ENCODE results near the gene SLC7A9. TPM values are rescaled to one million over a fixed set of nuclear protein-coding genes. Genes with fewer than 3 reads are reported as not detected.

SLC7A9 gene
- total RNA-seq, 1 donor from 2014 or later: 1.0 TPM

- Histone ChIP-seq H3K27me3 (ENCODE audit: control insufficient read depth in 3 of 3, insufficient read depth in 3 of 3, low read length in 3 of 3) (no peaks in the 10 kb centered on the region), H3K4me3 (ENCODE audit: low read length in 3 of 3) (no peak overlapping the region), H3K4me1 (ENCODE audit: control insufficient read depth in 3 of 3, insufficient read depth in 3 of 3, low read length in 3 of 3) (no peaks in the 10 kb centered on the region), H3K9me3 (ENCODE audit: control insufficient read depth in 3 of 3, low read length in 3 of 3) (peaks cover 0 to 5% (median 0%) of the 10 kb centered on the region in 3 donors), H3K36me3 (ENCODE audit: control insufficient read depth in 3 of 3, insufficient read depth in 3 of 3, low read length in 3 of 3) (peaks cover 7 to 22% (median 19%) of the 10 kb centered on the region in 3 donors), H3K9ac (ENCODE audit: low read depth in 1 of 3, low read length in 3 of 3) (no peak overlapping the region), H3K27ac (ENCODE audit: low read depth, low read length) (no peak overlapping the region)
These were observed 39.1 kb upstream of the SLC7A9 start for GRCh38 chr19:32908641-32909190.

GRCh38 chr19:32902448-32902847 is 32.9 kb upstream of the SLC7A9 start:
- peaks cover 0 to 5% (median 0%) of the 10 kb centered on the region in 3 donors for H3K9me3 ChIP-seq (ENCODE audit: control insufficient read depth in 3 of 3, low read length in 3 of 3)
- no peaks in the 10 kb centered on the region for H3K27me3 ChIP-seq (ENCODE audit: control insufficient read depth in 3 of 3, insufficient read depth in 3 of 3, low read length in 3 of 3)
- no peak overlapping the region for H3K4me3 ChIP-seq (ENCODE audit: low read length in 3 of 3)
- H3K36me3 ChIP-seq (ENCODE audit: control insufficient read depth in 3 of 3, insufficient read depth in 3 of 3, low read length in 3 of 3): peaks cover 11 to 38% (median 17%) of the 10 kb centered on the region in 3 donors
- H3K9ac ChIP-seq (ENCODE audit: low read depth in 1 of 3, low read length in 3 of 3): no peak overlapping the region
- H3K27ac ChIP-seq (ENCODE audit: low read depth, low read length): no peak overlapping the region
- H3K4me1 ChIP-seq (ENCODE audit: control insufficient read depth in 3 of 3, insufficient read depth in 3 of 3, low read length in 3 of 3): no peaks in the 10 kb centered on the region

GRCh38 chr19:32901504-32902161 is 32.1 kb upstream of the SLC7A9 start:
- H3K36me3 ChIP-seq (ENCODE audit: control insufficient read depth in 3 of 3, insufficient read depth in 3 of 3, low read length in 3 of 3): peaks cover 9 to 37% (median 17%) of the 10 kb centered on the region in 3 donors
- H3K27me3 ChIP-seq (ENCODE audit: control insufficient read depth in 3 of 3, insufficient read depth in 3 of 3, low read length in 3 of 3): no peaks in the 10 kb centered on the region
- H3K4me1 ChIP-seq (ENCODE audit: control insufficient read depth in 3 of 3, insufficient read depth in 3 of 3, low read length in 3 of 3): no peaks in the 10 kb centered on the region
- no peak overlapping the region for H3K9ac ChIP-seq (ENCODE audit: low read depth in 1 of 3, low read length in 3 of 3)
- H3K9me3 ChIP-seq (ENCODE audit: control insufficient read depth in 3 of 3, low read length in 3 of 3): peaks cover 0 to 5% (median 0%) of the 10 kb centered on the region in 3 donors
- H3K27ac ChIP-seq (ENCODE audit: low read depth, low read length): no peak overlapping the region
- no peak overlapping the region for H3K4me3 ChIP-seq (ENCODE audit: low read length in 3 of 3)

DNA sequence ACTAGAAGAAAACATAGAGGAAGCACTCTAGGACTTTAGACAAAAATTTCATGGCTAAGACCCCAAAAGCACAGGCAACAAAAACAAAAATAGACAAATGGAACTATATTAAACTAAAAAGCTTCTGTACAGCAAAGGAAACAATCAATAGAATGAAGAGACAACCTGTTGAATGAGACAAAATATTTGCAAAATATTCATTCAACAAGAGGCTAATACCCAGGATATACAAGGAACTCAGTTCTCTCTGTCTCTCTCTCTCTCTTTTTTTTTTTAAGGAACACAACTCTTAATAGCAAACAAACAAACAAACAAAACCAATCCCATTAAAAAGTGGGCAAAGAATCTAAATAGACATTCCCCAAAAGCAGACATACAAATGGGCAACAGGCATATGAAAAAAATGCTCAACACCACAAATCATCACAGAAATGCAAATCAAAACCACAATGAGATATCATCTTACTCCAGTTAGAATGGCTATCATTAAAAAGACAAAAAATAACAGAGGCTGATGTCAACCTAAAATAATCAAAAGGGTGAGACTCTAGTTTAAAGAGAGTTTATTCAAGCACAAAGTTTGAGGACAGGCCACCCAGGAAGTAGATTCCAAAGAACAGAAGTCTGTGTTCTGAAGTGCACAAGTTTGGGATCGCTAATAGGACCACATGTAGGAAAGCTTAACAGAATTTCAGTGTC is 27.1 kb upstream of the SLC7A9 start:
- no peak overlapping the region for H3K9ac ChIP-seq (ENCODE audit: low read depth in 1 of 3, low read length in 3 of 3)
- peaks cover 0 to 5% (median 0%) of the 10 kb centered on the region in 3 donors for H3K9me3 ChIP-seq (ENCODE audit: control insufficient read depth in 3 of 3, low read length in 3 of 3)
- H3K27ac ChIP-seq (ENCODE audit: low read depth, low read length): no peak overlapping the region
- H3K4me3 ChIP-seq (ENCODE audit: low read length in 3 of 3): no peak overlapping the region
- peaks cover 15 to 28% (median 24%) of the 10 kb centered on the region in 3 donors for H3K36me3 ChIP-seq (ENCODE audit: control insufficient read depth in 3 of 3, insufficient read depth in 3 of 3, low read length in 3 of 3)
- H3K4me1 ChIP-seq (ENCODE audit: control insufficient read depth in 3 of 3, insufficient read depth in 3 of 3, low read length in 3 of 3): no peaks in the 10 kb centered on the region
- no peaks in the 10 kb centered on the region for H3K27me3 ChIP-seq (ENCODE audit: control insufficient read depth in 3 of 3, insufficient read depth in 3 of 3, low read length in 3 of 3)

DNA sequence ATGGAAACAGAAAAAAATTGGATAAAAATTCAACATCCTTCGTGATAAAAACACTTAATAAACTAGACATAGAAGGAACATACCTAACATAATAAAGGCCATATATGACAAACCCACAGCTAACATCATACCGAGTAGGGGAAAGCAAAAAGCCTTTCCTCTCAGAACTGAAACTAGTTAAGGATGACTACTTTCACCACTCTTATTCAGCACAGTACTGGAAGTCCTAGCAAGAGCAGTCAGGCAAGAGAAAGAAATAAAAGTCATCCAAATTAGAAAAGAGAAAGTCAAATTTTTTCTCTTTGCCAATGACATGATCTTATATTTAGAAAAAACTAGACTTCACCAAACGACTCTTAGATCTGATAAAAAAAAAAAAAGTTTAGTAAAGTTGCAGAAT is 25.8 kb upstream of the SLC7A9 start:
- Histone ChIP-seq H3K9me3 (ENCODE audit: control insufficient read depth in 3 of 3, low read length in 3 of 3) (peaks cover 0 to 5% (median 0%) of the 10 kb centered on the region in 3 donors), H3K36me3 (ENCODE audit: control insufficient read depth in 3 of 3, insufficient read depth in 3 of 3, low read length in 3 of 3) (peaks cover 12 to 29% (median 22%) of the 10 kb centered on the region in 3 donors), H3K27ac (ENCODE audit: low read depth, low read length) (no peak overlapping the region), H3K4me1 (ENCODE audit: control insufficient read depth in 3 of 3, insufficient read depth in 3 of 3, low read length in 3 of 3) (no peaks in the 10 kb centered on the region), H3K27me3 (ENCODE audit: control insufficient read depth in 3 of 3, insufficient read depth in 3 of 3, low read length in 3 of 3) (no peaks in the 10 kb centered on the region), H3K9ac (ENCODE audit: low read depth in 1 of 3, low read length in 3 of 3) (no peak overlapping the region), H3K4me3 (ENCODE audit: low read length in 3 of 3) (no peak overlapping the region)

GRCh38 chr19:32891609-32892008 is 22.0 kb upstream of the SLC7A9 start:
- H3K4me1 ChIP-seq (ENCODE audit: control insufficient read depth in 3 of 3, insufficient read depth in 3 of 3, low read length in 3 of 3): no peaks in the 10 kb centered on the region
- H3K9me3 ChIP-seq (ENCODE audit: control insufficient read depth in 3 of 3, low read length in 3 of 3): peaks cover 0 to 5% (median 0%) of the 10 kb centered on the region in 3 donors
- peaks cover 8 to 30% (median 18%) of the 10 kb centered on the region in 3 donors for H3K36me3 ChIP-seq (ENCODE audit: control insufficient read depth in 3 of 3, insufficient read depth in 3 of 3, low read length in 3 of 3)
- H3K27ac ChIP-seq (ENCODE audit: low read depth, low read length): no peak overlapping the region
- H3K27me3 ChIP-seq (ENCODE audit: control insufficient read depth in 3 of 3, insufficient read depth in 3 of 3, low read length in 3 of 3): no peaks in the 10 kb centered on the region
- no peak overlapping the region for H3K4me3 ChIP-seq (ENCODE audit: low read length in 3 of 3)
- no peak overlapping the region for H3K9ac ChIP-seq (ENCODE audit: low read depth in 1 of 3, low read length in 3 of 3)

- H3K9ac ChIP-seq (ENCODE audit: low read depth in 1 of 3, low read length in 3 of 3): no peak overlapping the region
- no peak overlapping the region for H3K27ac ChIP-seq (ENCODE audit: low read depth, low read length)
- H3K36me3 ChIP-seq (ENCODE audit: control insufficient read depth in 3 of 3, insufficient read depth in 3 of 3, low read length in 3 of 3): peaks cover 13 to 34% (median 18%) of the 10 kb centered on the region in 3 donors
These were observed 21.3 kb upstream of the SLC7A9 start for GRCh38 chr19:32890841-32891240.

DNA sequence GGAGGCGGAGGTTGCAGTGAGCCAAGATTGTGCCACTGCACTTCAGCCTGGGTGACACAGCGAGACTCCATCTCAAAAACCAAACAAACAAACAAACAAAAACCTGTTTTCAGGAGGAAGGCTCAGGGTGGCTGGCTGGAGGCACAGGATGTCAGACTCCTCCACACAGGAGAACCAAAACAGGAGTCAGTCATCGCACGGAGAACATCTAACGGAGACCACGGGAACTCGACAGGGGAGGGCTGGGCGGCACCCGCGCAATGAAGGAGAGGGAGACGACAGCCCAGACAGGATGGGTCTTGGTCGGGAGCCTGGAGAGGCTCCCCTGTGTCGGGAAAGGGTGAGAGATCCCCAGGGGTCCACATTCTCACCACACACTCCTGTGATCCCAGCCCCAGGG is 20.8 kb upstream of the SLC7A9 start:
- Histone ChIP-seq H3K9ac (ENCODE audit: low read depth in 1 of 3, low read length in 3 of 3) (no peak overlapping the region), H3K9me3 (ENCODE audit: control insufficient read depth in 3 of 3, low read length in 3 of 3) (peaks cover 0 to 5% (median 0%) of the 10 kb centered on the region in 3 donors), H3K27ac (ENCODE audit: low read depth, low read length) (no peak overlapping the region), H3K4me3 (ENCODE audit: low read length in 3 of 3) (no peak overlapping the region), H3K4me1 (ENCODE audit: control insufficient read depth in 3 of 3, insufficient read depth in 3 of 3, low read length in 3 of 3) (no peaks in the 10 kb centered on the region), H3K36me3 (ENCODE audit: control insufficient read depth in 3 of 3, insufficient read depth in 3 of 3, low read length in 3 of 3) (peaks cover 13 to 34% (median 18%) of the 10 kb centered on the region in 3 donors), H3K27me3 (ENCODE audit: control insufficient read depth in 3 of 3, insufficient read depth in 3 of 3, low read length in 3 of 3) (no peaks in the 10 kb centered on the region)

More at GRCh38 chr19:32890841-32891240, 21.3 kb upstream of the SLC7A9 start:
- Histone ChIP-seq H3K4me3 (ENCODE audit: low read length in 3 of 3) (no peak overlapping the region), H3K4me1 (ENCODE audit: control insufficient read depth in 3 of 3, insufficient read depth in 3 of 3, low read length in 3 of 3) (no peaks in the 10 kb centered on the region), H3K27me3 (ENCODE audit: control insufficient read depth in 3 of 3, insufficient read depth in 3 of 3, low read length in 3 of 3) (no peaks in the 10 kb centered on the region), H3K9me3 (ENCODE audit: control insufficient read depth in 3 of 3, low read length in 3 of 3) (peaks cover 0 to 5% (median 0%) of the 10 kb centered on the region in 3 donors)

DNA sequence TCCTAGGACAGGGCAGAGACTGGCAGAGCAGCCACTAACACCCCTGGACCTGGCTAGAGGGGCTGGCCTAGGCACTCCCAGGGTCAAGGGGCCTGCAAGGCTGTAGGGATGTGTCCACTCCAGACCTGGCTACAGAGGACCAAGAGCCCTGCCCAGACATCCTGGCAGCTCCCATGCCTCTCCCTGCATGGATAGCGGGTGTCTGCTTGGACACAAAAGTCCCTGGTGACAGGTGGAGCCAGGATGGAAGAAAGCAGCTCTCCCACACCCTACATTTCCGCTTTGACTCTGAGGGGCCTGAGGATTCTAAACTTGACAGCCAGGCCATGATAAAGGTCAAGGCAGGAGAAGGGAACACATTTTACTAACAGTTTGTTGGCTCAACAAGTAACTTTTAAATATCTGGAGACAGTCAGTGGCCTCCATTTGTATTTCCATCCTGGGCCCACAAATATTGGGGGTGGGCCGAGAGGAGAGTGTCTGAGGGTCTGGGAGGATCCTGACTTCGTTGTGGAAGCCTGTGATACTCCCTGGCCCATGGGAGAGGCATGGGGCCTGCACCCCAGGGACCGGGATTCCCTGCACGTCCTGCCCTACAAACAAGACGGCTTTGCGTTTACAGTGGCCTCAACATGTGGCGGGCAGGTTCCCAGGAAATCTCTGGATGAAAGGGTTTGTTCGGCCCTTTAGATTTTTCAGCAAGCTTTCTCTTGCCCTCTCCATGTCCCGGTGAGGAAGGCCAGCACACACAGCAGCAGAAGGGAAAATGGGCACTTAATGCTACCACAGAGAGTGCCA is 19.8 kb upstream of the SLC7A9 start:
- no peak overlapping the region for H3K4me3 ChIP-seq (ENCODE audit: low read length in 3 of 3)
- peaks cover 0 to 5% (median 0%) of the 10 kb centered on the region in 3 donors for H3K9me3 ChIP-seq (ENCODE audit: control insufficient read depth in 3 of 3, low read length in 3 of 3)
- H3K9ac ChIP-seq (ENCODE audit: low read depth in 1 of 3, low read length in 3 of 3): no peak overlapping the region
- peaks cover 13 to 30% (median 18%) of the 10 kb centered on the region in 3 donors for H3K36me3 ChIP-seq (ENCODE audit: control insufficient read depth in 3 of 3, insufficient read depth in 3 of 3, low read length in 3 of 3)
- H3K27me3 ChIP-seq (ENCODE audit: control insufficient read depth in 3 of 3, insufficient read depth in 3 of 3, low read length in 3 of 3): no peaks in the 10 kb centered on the region
- no peak overlapping the region for H3K27ac ChIP-seq (ENCODE audit: low read depth, low read length)
- no peaks in the 10 kb centered on the region for H3K4me1 ChIP-seq (ENCODE audit: control insufficient read depth in 3 of 3, insufficient read depth in 3 of 3, low read length in 3 of 3)
